ENCODE data around the gene MDGA2.

The MDGA2 gene

GRCh38 chr14:47676315-47676617 lies 861 bp upstream of the MDGA2 start:
- H3K9ac ChIP-seq: peak overlapping the region; percentile 64 to 87 (median 80)
- H3K4me3 ChIP-seq: peak overlapping the region; percentile 73 to 89 (median 82)
- H3K9me3 ChIP-seq (replicated peaks in 1 of 11): no peaks in the 10 kb centered on the region
- H3K36me3 ChIP-seq: no peaks in the 10 kb centered on the region
- H4K20me1 ChIP-seq: peaks cover 3 to 16% (median 11%) of the 10 kb centered on the region in 11 experiments; a peak in 9 of 22 replicates
- no peak for TF ChIP-seq Cebpa-rat (IDR thresholded peaks at IDR 0.05)
- peak overlapping the region; percentile 73 to 99 (median 94) for H3K4me2 ChIP-seq
- H3K27ac ChIP-seq: peak overlapping the region; percentile 62 to 82 (median 71)
- H3K4me1 ChIP-seq: peaks cover 34 to 49% (median 43%) of the 10 kb centered on the region in 10 experiments
- peaks cover 0 to 28% (median 0%) of the 10 kb centered on the region in 11 experiments; a peak in 10 of 22 replicates for H3K27me3 ChIP-seq

GRCh38 chr14:47674543-47675465 lies 601 bp downstream of the MDGA2 start:
- H3K27ac ChIP-seq: peak overlapping the region; percentile 62 to 82 (median 71)
- peaks cover 34 to 54% (median 47%) of the 10 kb centered on the region in 10 experiments for H3K4me1 ChIP-seq
- H3K36me3 ChIP-seq: no peaks in the 10 kb centered on the region
- peaks cover 3 to 16% (median 11%) of the 10 kb centered on the region in 11 experiments; a peak in 9 of 22 replicates for H4K20me1 ChIP-seq
- H3K4me2 ChIP-seq: peak overlapping the region; percentile 73 to 99 (median 94)
- peak overlapping the region; percentile 64 to 87 (median 80) for H3K9ac ChIP-seq
- H3K9me3 ChIP-seq (replicated peaks in 1 of 11): no peaks in the 10 kb centered on the region
- H3K27me3 ChIP-seq: peaks cover 0 to 28% (median 0%) of the 10 kb centered on the region in 11 experiments; a peak in 10 of 22 replicates
- TF ChIP-seq Cebpa-rat (IDR thresholded peaks at IDR 0.05): no peak
- H3K4me3 ChIP-seq: peak overlapping the region; percentile 73 to 89 (median 82)

DNA sequence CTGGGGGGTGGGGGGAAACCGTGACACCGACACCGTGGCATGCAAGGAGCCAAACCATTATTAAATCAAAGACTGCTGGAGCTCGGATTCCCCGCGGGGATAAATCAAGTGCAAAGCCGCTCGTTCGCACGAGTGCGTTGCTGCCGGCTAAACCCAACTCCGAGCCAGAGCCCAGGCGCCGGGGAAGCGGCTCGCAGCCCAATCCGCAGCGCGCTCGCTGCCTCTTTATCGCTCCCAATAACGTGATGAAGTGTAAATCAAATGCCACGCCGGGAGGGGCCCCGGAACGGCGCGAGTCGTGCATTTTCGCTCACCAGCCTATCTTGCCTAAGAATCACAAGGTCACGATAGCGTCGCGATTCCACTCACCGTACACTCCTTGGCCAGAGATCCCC lies 1.3 kb downstream of the MDGA2 start:
- Histone ChIP-seq H3K9ac (peak overlapping the region; percentile 64 to 87 (median 80)), H3K27me3 (peaks cover 0 to 28% (median 0%) of the 10 kb centered on the region in 11 experiments; a peak in 10 of 22 replicates), H3K4me1 (peaks cover 34 to 60% (median 48%) of the 10 kb centered on the region in 10 experiments), H3K36me3 (no peaks in the 10 kb centered on the region), H3K9me3 (replicated peaks in 1 of 11) (no peaks in the 10 kb centered on the region), H3K4me2 (peak overlapping the region; percentile 73 to 99 (median 94)), H3K4me3 (peak overlapping the region; percentile 73 to 89 (median 82)), H4K20me1 (peaks cover 3 to 16% (median 11%) of the 10 kb centered on the region in 11 experiments; a peak in 9 of 22 replicates), H3K27ac (peak overlapping the region; percentile 4 to 82 (median 70); a peak in 21 of 22 replicates)
- no peak for TF ChIP-seq Cebpa-rat (IDR thresholded peaks at IDR 0.05)

DNA sequence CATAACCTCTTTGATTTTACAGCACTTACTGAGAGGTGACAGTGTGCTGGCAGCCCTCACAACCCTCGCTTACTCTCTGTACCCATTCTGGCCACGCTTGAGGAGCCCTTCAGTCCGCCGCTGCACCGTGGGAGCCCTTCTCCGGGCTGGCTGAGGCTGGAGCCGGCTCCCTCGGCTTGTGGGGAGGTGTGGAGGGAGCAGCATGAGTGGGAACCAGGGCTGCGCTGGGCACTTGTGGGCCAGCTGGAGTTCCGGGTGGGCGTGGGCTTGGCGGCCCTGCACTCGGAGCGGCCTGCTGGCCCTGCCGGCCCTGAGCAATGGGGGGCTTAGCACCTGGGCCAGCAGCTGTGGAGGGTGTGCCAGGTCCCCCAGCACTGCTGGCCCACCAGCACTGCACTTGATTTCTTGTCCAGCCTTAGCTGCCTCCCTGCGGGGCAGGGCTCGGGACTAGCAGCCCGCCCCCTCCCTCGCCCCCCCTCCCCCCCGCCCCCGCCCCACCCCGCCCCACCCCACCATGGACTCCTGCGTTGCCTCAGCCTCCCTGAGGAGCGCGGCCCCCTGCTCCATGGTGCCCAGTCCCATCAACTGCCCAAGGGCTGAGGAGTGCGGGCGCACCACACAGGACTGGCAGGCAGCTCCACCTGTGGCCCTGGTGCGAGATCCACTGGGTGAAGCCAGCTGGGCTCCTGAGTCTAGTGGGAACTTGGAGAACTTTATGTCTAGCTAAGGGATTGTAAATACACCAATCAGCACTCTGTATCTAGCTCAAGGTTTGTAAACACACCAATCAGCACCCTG lies 9.9 kb downstream of the MDGA2 start:
- Histone ChIP-seq H3K27ac (no peak overlapping the region), H3K27me3 (no peaks in the 10 kb centered on the region), H3K4me3 (no peak overlapping the region), H3K4me2 (no peak overlapping the region), H4K20me1 (no peaks in the 10 kb centered on the region), H3K9me3 (replicated peaks in 1 of 11) (peaks cover 0 to 9% (median 0%) of the 10 kb centered on the region in 11 experiments; a peak in 1 of 22 replicates), H3K9ac (no peak overlapping the region), H3K4me1 (peaks cover 20 to 43% (median 35%) of the 10 kb centered on the region in 10 experiments), H3K36me3 (no peaks in the 10 kb centered on the region)
- no peak for TF ChIP-seq Cebpa-rat (IDR thresholded peaks at IDR 0.05)

DNA sequence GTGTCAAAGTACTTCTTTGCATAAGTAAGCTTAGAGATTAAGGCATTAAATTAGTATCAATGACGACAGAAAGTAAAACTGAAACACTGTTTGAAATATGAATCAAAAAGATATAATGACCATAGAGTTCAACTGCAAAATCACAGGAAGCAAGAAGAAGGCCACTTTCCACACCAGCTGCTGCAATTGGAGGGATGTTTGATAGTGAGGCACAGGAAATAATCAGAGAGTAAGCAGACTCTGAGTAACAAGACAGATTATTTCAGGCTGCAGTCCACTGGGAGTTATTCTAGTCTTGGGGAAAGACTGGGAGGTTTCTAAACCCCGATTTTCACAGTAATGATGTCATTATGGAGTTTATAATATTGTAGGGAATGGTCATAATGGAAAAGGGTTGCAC lies 12.9 kb downstream of the MDGA2 start:
- Histone ChIP-seq H3K4me3 (no peak overlapping the region), H4K20me1 (no peaks in the 10 kb centered on the region), H3K9ac (no peak overlapping the region), H3K4me2 (peak overlapping the region in 10 of 11 experiments; percentile 14 to 61 (median 44); a peak in 18 of 22 replicates), H3K4me1 (peaks cover 10 to 24% (median 20%) of the 10 kb centered on the region in 10 experiments), H3K27me3 (no peaks in the 10 kb centered on the region), H3K36me3 (no peaks in the 10 kb centered on the region), H3K27ac (no peak overlapping the region), H3K9me3 (replicated peaks in 1 of 11) (peaks cover 0 to 10% (median 0%) of the 10 kb centered on the region in 11 experiments; a peak in 2 of 22 replicates)
- no peak for TF ChIP-seq Cebpa-rat (IDR thresholded peaks at IDR 0.05)

DNA sequence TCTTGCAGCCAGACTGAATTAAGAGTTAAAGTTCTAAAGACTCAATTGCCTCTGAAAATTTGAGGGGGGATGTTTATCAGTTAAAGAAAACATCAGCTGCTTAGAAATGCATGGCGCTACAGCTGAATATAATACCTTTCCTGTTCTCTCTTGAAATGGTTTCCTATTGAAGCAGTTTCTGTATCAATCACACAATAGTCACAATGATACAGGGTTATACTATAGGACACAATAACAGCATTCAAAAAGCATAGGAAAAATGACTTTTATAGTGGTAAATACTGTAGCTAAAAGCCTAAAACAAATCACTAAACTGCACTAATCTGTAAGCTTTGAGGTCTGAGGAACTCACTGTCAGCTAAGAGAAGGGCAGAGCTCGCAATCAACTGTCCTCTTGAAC lies 15.2 kb downstream of the MDGA2 start:
- Histone ChIP-seq H3K9ac (no peak overlapping the region), H3K4me1 (peaks cover 0 to 16% (median 10%) of the 10 kb centered on the region in 10 experiments; a peak in 14 of 20 replicates), H3K27me3 (no peaks in the 10 kb centered on the region), H3K9me3 (replicated peaks in 1 of 11) (peaks cover 0 to 8% (median 0%) of the 10 kb centered on the region in 11 experiments; a peak in 3 of 22 replicates), H3K4me3 (no peak overlapping the region), H3K36me3 (0 out of 22 replicates have a peak, but pooled peaks cover 0 to 7% (median 0%) of the 10 kb centered on the region in 11 experiments), H3K27ac (no peak overlapping the region), H3K4me2 (no peak overlapping the region), H4K20me1 (no peaks in the 10 kb centered on the region; a peak in 1 of 22 replicates)
- no peak for TF ChIP-seq Cebpa-rat (IDR thresholded peaks at IDR 0.05)

GRCh38 chr14:47658041-47658440 lies 17.4 kb downstream of the MDGA2 start:
- H3K36me3 ChIP-seq: 0 out of 22 replicates have a peak, but pooled peaks cover 0 to 7% (median 0%) of the 10 kb centered on the region in 11 experiments
- no peak overlapping the region for H3K9ac ChIP-seq
- no peaks in the 10 kb centered on the region; a peak in 1 of 22 replicates for H4K20me1 ChIP-seq
- no peak for TF ChIP-seq Cebpa-rat (IDR thresholded peaks at IDR 0.05)
- H3K9me3 ChIP-seq (replicated peaks in 1 of 11): peaks cover 0 to 11% (median 0%) of the 10 kb centered on the region in 11 experiments; a peak in 3 of 22 replicates
- no peak overlapping the region for H3K4me2 ChIP-seq
- H3K27me3 ChIP-seq: no peaks in the 10 kb centered on the region
- H3K27ac ChIP-seq: no peak overlapping the region
- H3K4me1 ChIP-seq: peaks cover 0 to 14% (median 8%) of the 10 kb centered on the region in 10 experiments; a peak in 14 of 20 replicates
- no peak overlapping the region for H3K4me3 ChIP-seq

DNA sequence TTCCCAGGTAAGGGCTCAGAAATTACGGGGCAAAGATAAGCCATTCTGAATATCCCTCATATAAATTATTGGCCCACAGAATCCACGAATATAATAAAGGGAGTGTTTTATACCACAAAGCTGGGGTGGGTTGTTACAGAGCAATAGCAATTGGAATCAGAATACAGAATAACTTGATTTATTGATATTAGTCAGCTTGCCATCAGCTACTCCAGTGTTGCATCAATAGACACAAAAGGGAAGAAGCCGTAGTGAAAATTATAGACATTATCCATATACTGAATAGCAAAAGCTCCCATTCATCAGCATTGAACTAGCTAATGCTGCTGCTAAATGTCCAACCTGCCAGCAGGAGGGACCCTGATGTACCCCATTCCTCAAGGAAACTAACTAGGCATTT lies 18.3 kb downstream of the MDGA2 start:
- 0 out of 22 replicates have a peak, but pooled peaks cover 0 to 7% (median 0%) of the 10 kb centered on the region in 11 experiments for H3K36me3 ChIP-seq

More for the DNA sequence above, 18.3 kb downstream of the MDGA2 start:
- Histone ChIP-seq H3K27me3 (no peaks in the 10 kb centered on the region), H3K4me2 (no peak overlapping the region), H3K4me3 (no peak overlapping the region), H3K9me3 (replicated peaks in 1 of 11) (peaks cover 0 to 11% (median 0%) of the 10 kb centered on the region in 11 experiments; a peak in 3 of 22 replicates), H4K20me1 (no peaks in the 10 kb centered on the region; a peak in 1 of 22 replicates), H3K9ac (no peak overlapping the region), H3K4me1 (peaks cover 0 to 5% (median 0%) of the 10 kb centered on the region in 10 experiments; a peak in 7 of 20 replicates), H3K27ac (no peak overlapping the region)
- no peak for TF ChIP-seq Cebpa-rat (IDR thresholded peaks at IDR 0.05)
